AG09309 (cell line): ENCODE results near the gene PPM1N.
A peak's percentile ranks its signal among the peaks of the same experiment; 100 is the strongest.

ENCODE experiments used
- DNase-seq: peaks from one replicate; pipeline ENCODE4 v3.0.0-alpha.2; 2010; ENCODE audit warnings: low read depth
- H3K4me3 ChIP-seq: 2 replicates; pipeline ENCODE4 v1.5.1; 2011; ENCODE audit warnings: mild to moderate bottlenecking, low read depth, low read length, moderate library complexity; ENCODE audit not compliant: control insufficient read depth
- TF ChIP-seq, protein P1 (sequence below): IDR thresholded peaks from 2 replicates; pipeline ENCODE4 v1.5.1; 2011; ENCODE audit warnings: mild to moderate bottlenecking, low read depth, low read length, inconsistent platforms; ENCODE audit not compliant: insufficient read depth, control insufficient read depth; ENCODE audit errors: missing control alignments

Gene PPM1N

GRCh38 chr19:45515807-45516401, 17.7 kb downstream of the PPM1N start:
- TF ChIP-seq, protein P1, sequence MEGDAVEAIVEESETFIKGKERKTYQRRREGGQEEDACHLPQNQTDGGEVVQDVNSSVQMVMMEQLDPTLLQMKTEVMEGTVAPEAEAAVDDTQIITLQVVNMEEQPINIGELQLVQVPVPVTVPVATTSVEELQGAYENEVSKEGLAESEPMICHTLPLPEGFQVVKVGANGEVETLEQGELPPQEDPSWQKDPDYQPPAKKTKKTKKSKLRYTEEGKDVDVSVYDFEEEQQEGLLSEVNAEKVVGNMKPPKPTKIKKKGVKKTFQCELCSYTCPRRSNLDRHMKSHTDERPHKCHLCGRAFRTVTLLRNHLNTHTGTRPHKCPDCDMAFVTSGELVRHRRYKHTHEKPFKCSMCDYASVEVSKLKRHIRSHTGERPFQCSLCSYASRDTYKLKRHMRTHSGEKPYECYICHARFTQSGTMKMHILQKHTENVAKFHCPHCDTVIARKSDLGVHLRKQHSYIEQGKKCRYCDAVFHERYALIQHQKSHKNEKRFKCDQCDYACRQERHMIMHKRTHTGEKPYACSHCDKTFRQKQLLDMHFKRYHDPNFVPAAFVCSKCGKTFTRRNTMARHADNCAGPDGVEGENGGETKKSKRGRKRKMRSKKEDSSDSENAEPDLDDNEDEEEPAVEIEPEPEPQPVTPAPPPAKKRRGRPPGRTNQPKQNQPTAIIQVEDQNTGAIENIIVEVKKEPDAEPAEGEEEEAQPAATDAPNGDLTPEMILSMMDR = no peak
- no peak for DNase-seq
- H3K4me3 ChIP-seq = no peak overlapping the region

GRCh38 chr19:45517238-45517637, 19.0 kb downstream of the PPM1N start:
- TF ChIP-seq, protein P1 = no peak
- H3K4me3 ChIP-seq = no peak overlapping the region
- no peak for DNase-seq

DNA sequence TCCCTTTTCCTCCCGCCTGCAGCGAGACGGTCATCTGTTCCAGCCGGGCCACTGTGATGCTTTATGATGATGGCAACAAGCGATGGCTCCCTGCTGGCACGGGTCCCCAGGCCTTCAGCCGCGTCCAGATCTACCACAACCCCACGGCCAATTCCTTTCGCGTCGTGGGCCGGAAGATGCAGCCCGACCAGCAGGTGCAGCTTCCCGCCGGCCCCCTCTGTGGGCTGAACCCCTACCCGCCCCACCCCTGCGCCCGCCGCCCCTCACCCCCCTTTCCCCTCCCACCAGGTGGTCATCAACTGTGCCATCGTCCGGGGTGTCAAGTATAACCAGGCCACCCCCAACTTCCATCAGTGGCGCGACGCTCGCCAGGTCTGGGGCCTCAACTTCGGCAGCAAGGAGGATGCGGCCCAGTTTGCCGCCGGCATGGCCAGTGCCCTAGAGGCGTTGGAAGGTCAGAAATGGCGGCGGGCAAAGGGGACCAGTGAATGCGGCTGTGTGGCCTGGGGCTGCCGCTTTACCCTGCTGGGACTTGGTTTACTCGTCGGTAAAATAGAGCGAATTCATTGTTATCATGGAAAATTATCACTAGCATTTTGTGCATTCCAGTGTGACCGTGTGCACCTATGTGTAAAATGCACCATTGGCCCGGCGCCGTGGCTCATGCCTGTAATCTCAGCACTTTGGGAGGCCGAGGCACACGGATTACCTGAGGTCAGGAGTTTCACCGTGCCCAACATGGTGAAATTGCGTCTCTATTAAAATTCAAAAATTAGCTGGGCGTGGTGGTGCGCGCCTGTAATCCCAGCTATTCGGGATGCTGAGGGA, 19.6 kb downstream of the PPM1N start:
- no peak overlapping the region for H3K4me3 ChIP-seq
- TF ChIP-seq, protein P1 = no peak
- DNase-seq = no peak

DNA sequence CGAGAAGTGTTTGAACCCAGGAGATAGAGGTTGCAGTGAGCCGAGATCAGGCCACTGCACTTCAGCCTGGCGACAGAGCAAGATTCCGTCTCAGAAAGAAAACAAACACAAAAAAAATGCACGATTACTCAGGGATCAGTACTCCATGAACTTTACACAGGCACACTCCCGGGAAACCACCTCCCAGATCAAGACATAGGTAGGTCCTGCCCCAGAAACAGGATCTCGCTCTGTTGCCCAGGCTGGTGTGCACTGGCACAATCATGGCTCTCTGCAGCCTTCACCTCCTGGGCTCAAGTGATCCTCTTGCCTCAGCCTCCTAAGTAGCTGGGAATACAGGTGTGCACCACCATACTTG, 20.2 kb downstream of the PPM1N start:
- no peak for DNase-seq
- TF ChIP-seq, protein P1 = no peak
- H3K4me3 ChIP-seq = no peak overlapping the region

DNA sequence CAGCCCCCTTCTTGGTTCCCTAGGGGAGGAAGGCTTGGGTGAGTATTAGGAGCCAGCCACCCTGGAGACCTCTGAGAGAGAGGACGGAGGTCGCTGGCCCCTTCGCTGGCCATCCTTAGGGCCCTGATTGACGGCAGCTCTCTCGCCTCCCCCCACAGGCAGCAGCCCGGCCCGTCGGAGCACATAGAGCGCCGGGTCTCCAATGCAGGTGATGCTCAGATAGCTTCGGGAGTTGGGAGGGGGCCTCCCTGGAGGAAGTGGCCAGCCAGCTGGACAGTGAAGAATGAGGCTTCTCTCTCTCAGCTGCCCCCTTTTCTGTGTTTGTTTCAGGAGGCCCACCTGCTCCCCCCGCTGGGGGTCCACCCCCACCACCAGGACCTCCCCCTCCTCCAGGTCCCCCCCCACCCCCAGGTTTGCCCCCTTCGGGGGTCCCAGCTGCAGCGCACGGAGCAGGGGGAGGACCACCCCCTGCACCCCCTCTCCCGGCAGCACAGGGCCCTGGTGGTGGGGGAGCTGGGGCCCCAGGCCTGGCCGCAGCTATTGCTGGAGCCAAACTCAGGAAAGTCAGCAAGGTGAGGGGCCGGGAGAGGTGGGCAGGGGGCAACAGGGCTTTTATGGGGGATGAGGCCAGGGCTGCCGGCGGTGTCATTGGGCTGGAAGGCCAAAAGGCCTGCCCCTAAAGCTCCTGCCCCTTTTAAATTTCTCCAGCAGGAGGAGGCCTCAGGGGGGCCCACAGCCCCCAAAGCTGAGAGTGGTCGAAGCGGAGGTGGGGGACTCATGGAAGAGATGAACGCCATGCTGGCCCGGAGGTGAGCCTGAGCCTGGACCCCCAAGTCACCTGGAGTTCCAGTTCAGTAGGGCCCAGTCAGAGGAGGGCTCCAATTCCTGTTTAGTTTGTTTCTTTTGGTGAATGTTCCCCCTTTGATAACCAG, 24.0 kb downstream of the PPM1N start:
- DNase-seq = no peak
- TF ChIP-seq, protein P1 = no peak
- H3K4me3 ChIP-seq = no peak overlapping the region

DNA sequence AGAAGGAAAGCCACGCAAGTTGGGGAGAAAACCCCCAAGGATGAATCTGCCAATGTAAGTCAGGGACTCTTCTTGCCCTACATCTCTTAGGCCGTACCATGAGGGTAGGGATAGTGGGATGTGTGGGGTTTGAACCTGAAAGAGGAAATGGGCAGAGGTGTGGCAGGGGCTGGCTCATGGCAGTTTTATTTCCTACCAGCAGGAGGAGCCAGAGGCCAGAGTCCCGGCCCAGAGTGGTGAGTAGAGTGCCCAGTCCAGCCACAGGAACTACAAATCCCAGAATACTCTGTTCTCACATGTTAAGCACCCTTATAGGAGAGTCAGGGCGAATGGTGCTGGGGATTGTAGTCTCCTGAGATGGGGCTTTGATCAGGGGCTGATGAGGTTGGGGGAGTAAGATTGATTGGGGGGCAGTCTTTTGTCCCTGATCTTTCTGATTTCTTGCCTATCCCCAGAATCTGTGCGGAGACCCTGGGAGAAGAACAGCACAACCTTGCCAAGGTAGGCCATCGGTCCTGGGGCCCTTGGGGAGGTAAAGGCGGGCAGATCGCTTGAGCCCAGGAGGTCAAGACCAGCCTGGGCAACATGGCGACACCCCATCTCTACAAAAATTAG, 25.5 kb downstream of the PPM1N start:
- no peak for DNase-seq
- TF ChIP-seq, protein P1 = peak; percentile 86
- H3K4me3 ChIP-seq = no peak overlapping the region
